DND-41 (cell line): ENCODE measurements around the gene DPP9.

Experiments
- EZH2 ChIP-seq: IDR thresholded peaks from 3 replicates; pipeline ENCODE4 v1.6.1; 2012; ENCODE audit warnings: borderline replicate concordance, low read depth, mild to moderate bottlenecking, moderate library complexity, low read length, inconsistent platforms; ENCODE audit not compliant: severe bottlenecking
- TF ChIP-seq, protein P1 (sequence below): IDR thresholded peaks from 2 replicates; pipeline ENCODE4 v1.5.1; 2012; ENCODE audit warnings: borderline replicate concordance, low read length, moderate library complexity, mild to moderate bottlenecking; ENCODE audit not compliant: poor library complexity, severe bottlenecking; ENCODE audit errors: extremely low read depth

DNA sequence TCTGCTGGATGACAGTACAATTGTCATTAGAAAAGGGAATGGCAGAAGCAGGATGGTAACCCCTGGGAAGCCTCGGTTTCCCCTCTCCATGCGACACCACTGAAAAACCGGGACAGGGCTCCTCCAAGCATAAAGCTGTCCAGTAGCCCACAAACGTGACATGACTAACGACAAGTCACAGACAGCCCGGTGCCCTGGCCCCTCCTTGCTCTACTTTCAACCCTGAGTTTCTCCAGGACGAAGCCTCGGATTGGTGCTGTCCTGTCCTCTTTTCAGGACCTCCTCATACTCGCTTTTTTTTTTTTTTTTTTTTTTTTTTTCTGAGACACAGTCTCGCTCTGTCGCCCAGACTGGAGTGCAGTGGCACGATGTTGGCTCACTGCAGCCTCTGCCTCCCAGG is 16.3 kb downstream of the DPP9 start:
- TF ChIP-seq, protein P1, sequence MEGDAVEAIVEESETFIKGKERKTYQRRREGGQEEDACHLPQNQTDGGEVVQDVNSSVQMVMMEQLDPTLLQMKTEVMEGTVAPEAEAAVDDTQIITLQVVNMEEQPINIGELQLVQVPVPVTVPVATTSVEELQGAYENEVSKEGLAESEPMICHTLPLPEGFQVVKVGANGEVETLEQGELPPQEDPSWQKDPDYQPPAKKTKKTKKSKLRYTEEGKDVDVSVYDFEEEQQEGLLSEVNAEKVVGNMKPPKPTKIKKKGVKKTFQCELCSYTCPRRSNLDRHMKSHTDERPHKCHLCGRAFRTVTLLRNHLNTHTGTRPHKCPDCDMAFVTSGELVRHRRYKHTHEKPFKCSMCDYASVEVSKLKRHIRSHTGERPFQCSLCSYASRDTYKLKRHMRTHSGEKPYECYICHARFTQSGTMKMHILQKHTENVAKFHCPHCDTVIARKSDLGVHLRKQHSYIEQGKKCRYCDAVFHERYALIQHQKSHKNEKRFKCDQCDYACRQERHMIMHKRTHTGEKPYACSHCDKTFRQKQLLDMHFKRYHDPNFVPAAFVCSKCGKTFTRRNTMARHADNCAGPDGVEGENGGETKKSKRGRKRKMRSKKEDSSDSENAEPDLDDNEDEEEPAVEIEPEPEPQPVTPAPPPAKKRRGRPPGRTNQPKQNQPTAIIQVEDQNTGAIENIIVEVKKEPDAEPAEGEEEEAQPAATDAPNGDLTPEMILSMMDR, result no peak
- TF ChIP-seq EZH2, result no peak
